ENCODE results near the gene SANBR.
A peak's percentile ranks its signal among the peaks of the same experiment; 100 is the strongest.

SANBR gene

GRCh38 chr2:61065714-61066709 is at the start of gene SANBR:
TSS of gene SANBR (plus strand) at chr2:61065871. CDS start at chr2:61070351, 4,480 bp downstream.
- H3K27me3 ChIP-seq, result no peaks in the 10 kb centered on the region
- intact Hi-C loops (cut with DNase I; ENCODE audit: low total_unique reads), result loop anchor here (10.0 kb wide), 1 partner anchor 51 kb away; the partner anchor contains the start of genes PEX13 and PUS10
- TF ChIP-seq, protein P1, sequence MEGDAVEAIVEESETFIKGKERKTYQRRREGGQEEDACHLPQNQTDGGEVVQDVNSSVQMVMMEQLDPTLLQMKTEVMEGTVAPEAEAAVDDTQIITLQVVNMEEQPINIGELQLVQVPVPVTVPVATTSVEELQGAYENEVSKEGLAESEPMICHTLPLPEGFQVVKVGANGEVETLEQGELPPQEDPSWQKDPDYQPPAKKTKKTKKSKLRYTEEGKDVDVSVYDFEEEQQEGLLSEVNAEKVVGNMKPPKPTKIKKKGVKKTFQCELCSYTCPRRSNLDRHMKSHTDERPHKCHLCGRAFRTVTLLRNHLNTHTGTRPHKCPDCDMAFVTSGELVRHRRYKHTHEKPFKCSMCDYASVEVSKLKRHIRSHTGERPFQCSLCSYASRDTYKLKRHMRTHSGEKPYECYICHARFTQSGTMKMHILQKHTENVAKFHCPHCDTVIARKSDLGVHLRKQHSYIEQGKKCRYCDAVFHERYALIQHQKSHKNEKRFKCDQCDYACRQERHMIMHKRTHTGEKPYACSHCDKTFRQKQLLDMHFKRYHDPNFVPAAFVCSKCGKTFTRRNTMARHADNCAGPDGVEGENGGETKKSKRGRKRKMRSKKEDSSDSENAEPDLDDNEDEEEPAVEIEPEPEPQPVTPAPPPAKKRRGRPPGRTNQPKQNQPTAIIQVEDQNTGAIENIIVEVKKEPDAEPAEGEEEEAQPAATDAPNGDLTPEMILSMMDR (IDR thresholded peaks at IDR 0.05), result peak in 1 of 2 experiments; percentile 5
- peak within 1 kb of the TSS; percentile 77 to 95 for H3K4me3 ChIP-seq
- peak within 1 kb of the TSS; percentile 76 to 79 for H3K27ac ChIP-seq
- peaks cover 0 to 5% (median 4%) of the 10 kb centered on the region in 3 donors for H3K36me3 ChIP-seq
- H3K9me3 ChIP-seq, result no peaks in the 10 kb centered on the region
- peaks cover 0 to 9% (median 3%) of the 10 kb centered on the region in 4 donors for H3K4me1 ChIP-seq
- DNase-seq, result peak; percentile 77 to 90

- Histone ChIP-seq H3K9me3 (no peaks in the 10 kb centered on the region), H3K27me3 (no peaks in the 10 kb centered on the region), H3K27ac (peak overlapping the region in 1 of 2 donors; percentile 93), H3K36me3 (peaks cover 0 to under 1% (median 0%) of the 10 kb centered on the region in 3 donors), H3K4me1 (peaks cover 0 to 32% (median 13%) of the 10 kb centered on the region in 4 donors), H3K4me3 (peak overlapping the region; percentile 79 to 84)
- TF ChIP-seq, protein P1 (IDR thresholded peaks at IDR 0.05), result no peak
- no peak for DNase-seq
- intact Hi-C loops (cut with DNase I; ENCODE audit: low total_unique reads), result loop anchor here (10.0 kb wide), 1 partner anchor 49 kb away; the partner anchor contains the start of gene SANBR
These were observed 49.7 kb upstream of the SANBR start for GRCh38 chr2:61015976-61016375.

- Histone ChIP-seq H3K9me3 (no peaks in the 10 kb centered on the region), H3K36me3 (peaks cover 0 to 6% (median 4%) of the 10 kb centered on the region in 3 donors), H3K4me3 (peak overlapping the region; percentile 79 to 84), H3K27ac (peak overlapping the region; percentile 92 to 93), H3K4me1 (peaks cover 0 to 36% (median 16%) of the 10 kb centered on the region in 4 donors), H3K27me3 (no peaks in the 10 kb centered on the region)
- TF ChIP-seq, protein P1 (IDR thresholded peaks at IDR 0.05), result no peak
- intact Hi-C loops (cut with DNase I; ENCODE audit: low total_unique reads), result loop anchor here (10.0 kb wide), 1 partner anchor 48 kb away; the partner anchor contains the start of gene SANBR
- no peak for DNase-seq
These were observed 49.2 kb upstream of the SANBR start for GRCh38 chr2:61016392-61017002.

DNA sequence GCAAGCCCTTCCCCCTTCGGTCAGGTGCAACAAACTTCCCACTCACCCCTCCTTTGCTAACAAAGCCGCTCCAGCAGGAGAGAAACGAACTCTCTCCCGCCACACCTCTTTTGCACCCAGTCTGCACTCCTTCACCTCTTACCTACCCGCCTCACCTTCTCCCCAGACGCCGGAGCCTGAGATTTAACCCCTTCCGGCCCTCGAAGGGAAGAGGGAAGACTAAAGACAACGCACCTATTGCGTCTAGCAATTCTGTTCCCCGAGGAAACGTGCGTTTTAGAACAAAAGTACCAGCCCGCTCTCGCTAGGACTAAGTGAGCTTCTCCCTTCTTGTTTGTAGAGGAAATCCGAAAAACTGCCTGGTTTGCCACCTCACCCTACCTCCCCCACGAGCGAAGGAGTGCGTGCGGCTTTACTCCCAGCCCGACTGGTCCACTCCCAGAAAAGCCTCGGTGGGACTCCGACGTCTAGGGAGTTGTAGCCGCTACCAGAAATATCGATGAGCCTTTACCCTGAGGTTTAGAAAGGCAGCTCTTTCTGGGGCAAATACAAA is 48.6 kb upstream of the SANBR start:
- H3K4me1 ChIP-seq, result peaks cover 0 to 36% (median 16%) of the 10 kb centered on the region in 4 donors

More for the DNA sequence above, 48.6 kb upstream of the SANBR start:
- peak overlapping the region; percentile 92 to 93 for H3K27ac ChIP-seq
- peak; percentile 63 to 85 for DNase-seq
- peak overlapping the region; percentile 79 to 84 for H3K4me3 ChIP-seq
- TF ChIP-seq, protein P1 (IDR thresholded peaks at IDR 0.05), result no peak
- no peaks in the 10 kb centered on the region for H3K27me3 ChIP-seq
- intact Hi-C loops (cut with DNase I; ENCODE audit: low total_unique reads), result loop anchor here (10.0 kb wide), 1 partner anchor 48 kb away; the partner anchor contains the start of gene SANBR
- H3K36me3 ChIP-seq, result peaks cover 0 to 12% (median 10%) of the 10 kb centered on the region in 3 donors
- H3K9me3 ChIP-seq, result no peaks in the 10 kb centered on the region

Data from tibial artery (tissue), 4 donors.